ENCODE results near the gene PHB1. TPM values are rescaled to one million over a fixed set of nuclear protein-coding genes. Genes with fewer than 3 reads are reported as not detected.

Gene PHB1
- total RNA-seq, 1 donor from 2014 or later, result 128 TPM

DNA sequence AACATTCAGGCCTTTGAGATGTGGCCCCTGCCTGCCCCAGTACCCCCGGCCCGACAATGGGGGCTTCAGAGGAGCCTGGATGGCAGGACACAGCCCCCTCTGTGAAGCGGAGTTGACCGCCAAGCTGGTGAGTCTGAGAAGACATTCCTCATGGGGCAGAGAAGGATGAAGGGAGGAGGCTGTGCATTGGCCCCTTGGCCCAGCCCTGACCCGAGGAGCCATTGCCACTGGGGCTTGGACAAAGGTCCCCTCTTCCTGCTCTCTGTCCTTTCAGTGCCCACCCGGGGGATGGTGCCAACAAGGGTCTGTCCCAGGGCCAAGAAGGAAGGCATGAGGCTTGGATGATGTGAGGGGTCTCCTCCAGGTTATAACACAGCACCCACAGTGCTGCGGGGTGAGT is 30.9 kb upstream of the PHB1 start:
- no peaks in the 10 kb centered on the region for H3K9me3 Mint-ChIP-seq (ENCODE audit: unreplicated experiment)
- peaks cover 34% of the 10 kb centered on the region for H3K27me3 Mint-ChIP-seq (ENCODE audit: unreplicated experiment)
- no peaks in the 10 kb centered on the region for H3K36me3 Mint-ChIP-seq (ENCODE audit: unreplicated experiment)
- H3K4me3 Mint-ChIP-seq (ENCODE audit: unreplicated experiment), result no peak overlapping the region
- DNase-seq (ENCODE audit: extremely low spot score, unreplicated experiment), result no peak
- peaks cover 12% of the 10 kb centered on the region for H3K4me1 Mint-ChIP-seq (ENCODE audit: unreplicated experiment)
- TF ChIP-seq, protein P1, sequence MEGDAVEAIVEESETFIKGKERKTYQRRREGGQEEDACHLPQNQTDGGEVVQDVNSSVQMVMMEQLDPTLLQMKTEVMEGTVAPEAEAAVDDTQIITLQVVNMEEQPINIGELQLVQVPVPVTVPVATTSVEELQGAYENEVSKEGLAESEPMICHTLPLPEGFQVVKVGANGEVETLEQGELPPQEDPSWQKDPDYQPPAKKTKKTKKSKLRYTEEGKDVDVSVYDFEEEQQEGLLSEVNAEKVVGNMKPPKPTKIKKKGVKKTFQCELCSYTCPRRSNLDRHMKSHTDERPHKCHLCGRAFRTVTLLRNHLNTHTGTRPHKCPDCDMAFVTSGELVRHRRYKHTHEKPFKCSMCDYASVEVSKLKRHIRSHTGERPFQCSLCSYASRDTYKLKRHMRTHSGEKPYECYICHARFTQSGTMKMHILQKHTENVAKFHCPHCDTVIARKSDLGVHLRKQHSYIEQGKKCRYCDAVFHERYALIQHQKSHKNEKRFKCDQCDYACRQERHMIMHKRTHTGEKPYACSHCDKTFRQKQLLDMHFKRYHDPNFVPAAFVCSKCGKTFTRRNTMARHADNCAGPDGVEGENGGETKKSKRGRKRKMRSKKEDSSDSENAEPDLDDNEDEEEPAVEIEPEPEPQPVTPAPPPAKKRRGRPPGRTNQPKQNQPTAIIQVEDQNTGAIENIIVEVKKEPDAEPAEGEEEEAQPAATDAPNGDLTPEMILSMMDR (IDR thresholded peaks at IDR 0.05), result no peak
- H3K27ac Mint-ChIP-seq (ENCODE audit: unreplicated experiment), result no peak overlapping the region

DNA sequence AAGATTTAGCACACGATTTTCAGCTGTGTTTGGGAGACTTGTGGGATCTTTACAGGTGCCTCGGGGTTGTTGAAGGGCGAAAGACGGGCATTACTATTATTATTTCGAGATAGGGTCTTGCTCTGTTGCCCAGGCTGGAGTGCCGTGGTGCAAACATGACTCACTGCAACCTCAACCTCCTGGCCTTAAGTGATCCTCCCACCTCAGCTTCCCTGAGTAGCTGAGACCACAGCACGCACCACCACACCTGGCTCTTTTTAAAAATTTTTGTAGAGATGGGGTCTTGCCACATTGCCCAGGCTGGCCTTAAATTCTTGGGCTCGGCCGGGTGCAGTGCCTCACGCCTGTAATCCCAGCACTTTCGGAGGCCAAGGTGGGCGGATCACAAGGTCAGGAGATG is 29.7 kb upstream of the PHB1 start:
- no peak overlapping the region for H3K27ac Mint-ChIP-seq (ENCODE audit: unreplicated experiment)
- TF ChIP-seq, protein P1 (IDR thresholded peaks at IDR 0.05), result no peak
- H3K4me1 Mint-ChIP-seq (ENCODE audit: unreplicated experiment), result peaks cover 12% of the 10 kb centered on the region
- no peaks in the 10 kb centered on the region for H3K9me3 Mint-ChIP-seq (ENCODE audit: unreplicated experiment)
- peaks cover 45% of the 10 kb centered on the region for H3K27me3 Mint-ChIP-seq (ENCODE audit: unreplicated experiment)
- H3K36me3 Mint-ChIP-seq (ENCODE audit: unreplicated experiment), result no peaks in the 10 kb centered on the region
- H3K4me3 Mint-ChIP-seq (ENCODE audit: unreplicated experiment), result no peak overlapping the region
- DNase-seq (ENCODE audit: extremely low spot score, unreplicated experiment), result no peak

GRCh38 chr17:49443862-49444261 is 29.2 kb upstream of the PHB1 start:
- TF ChIP-seq, protein P1 (IDR thresholded peaks at IDR 0.05), result no peak
- H3K9me3 Mint-ChIP-seq (ENCODE audit: unreplicated experiment), result no peaks in the 10 kb centered on the region
- no peaks in the 10 kb centered on the region for H3K36me3 Mint-ChIP-seq (ENCODE audit: unreplicated experiment)
- H3K4me1 Mint-ChIP-seq (ENCODE audit: unreplicated experiment), result peaks cover 17% of the 10 kb centered on the region
- H3K27ac Mint-ChIP-seq (ENCODE audit: unreplicated experiment), result no peak overlapping the region
- no peak for DNase-seq (ENCODE audit: extremely low spot score, unreplicated experiment)
- H3K27me3 Mint-ChIP-seq (ENCODE audit: unreplicated experiment), result peaks cover 51% of the 10 kb centered on the region
- H3K4me3 Mint-ChIP-seq (ENCODE audit: unreplicated experiment), result no peak overlapping the region

DNA sequence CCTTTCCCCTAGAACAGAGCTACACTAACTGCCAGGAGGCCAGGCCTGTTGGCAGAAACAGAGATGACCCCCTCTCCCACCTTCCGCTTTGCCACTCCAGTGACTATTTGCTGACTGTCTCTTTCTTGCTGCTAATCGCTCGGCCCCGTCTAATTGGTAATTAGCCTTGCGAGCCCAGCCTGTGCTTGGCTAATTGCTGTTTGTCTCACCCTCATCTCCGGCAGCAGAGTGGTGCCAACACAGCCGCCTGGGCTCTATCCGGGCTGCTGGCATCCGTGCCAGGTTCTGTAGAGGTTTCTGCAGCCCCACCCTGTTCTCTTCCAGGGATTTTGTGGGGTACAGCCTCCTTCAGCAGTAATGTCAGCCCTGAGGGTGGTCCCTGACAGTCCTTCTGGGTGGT is 27.4 kb upstream of the PHB1 start:
- Mint-ChIP-seq H3K36me3 (ENCODE audit: unreplicated experiment) (no peaks in the 10 kb centered on the region), H3K4me3 (ENCODE audit: unreplicated experiment) (no peak overlapping the region), H3K27ac (ENCODE audit: unreplicated experiment) (no peak overlapping the region), H3K9me3 (ENCODE audit: unreplicated experiment) (no peaks in the 10 kb centered on the region), H3K27me3 (ENCODE audit: unreplicated experiment) (peaks cover 62% of the 10 kb centered on the region), H3K4me1 (ENCODE audit: unreplicated experiment) (peaks cover 16% of the 10 kb centered on the region)
- DNase-seq (ENCODE audit: extremely low spot score, unreplicated experiment), result no peak
- TF ChIP-seq, protein P1 (IDR thresholded peaks at IDR 0.05), result no peak

DNA sequence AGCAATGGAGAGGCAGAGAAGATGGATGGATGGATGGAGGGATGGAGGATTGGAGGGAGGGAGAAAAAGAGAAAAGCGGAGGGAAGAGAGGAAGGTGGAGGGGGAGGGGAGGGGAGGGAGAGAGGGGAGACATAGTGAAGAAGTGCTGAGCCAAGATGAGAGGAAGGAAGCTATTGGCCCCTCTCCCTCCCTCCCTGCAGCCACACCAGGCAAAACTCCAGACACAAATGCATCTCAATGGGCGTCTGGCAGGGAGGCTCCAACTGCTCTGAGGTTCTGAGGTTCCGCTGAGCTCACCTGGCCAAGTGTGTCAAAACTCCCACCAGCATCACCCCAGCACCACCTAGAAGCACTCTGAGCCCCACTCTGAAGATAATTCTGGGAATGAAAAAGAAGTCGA is 26.9 kb upstream of the PHB1 start:
- H3K4me1 Mint-ChIP-seq (ENCODE audit: unreplicated experiment), result peaks cover 16% of the 10 kb centered on the region
- no peak overlapping the region for H3K4me3 Mint-ChIP-seq (ENCODE audit: unreplicated experiment)
- H3K27ac Mint-ChIP-seq (ENCODE audit: unreplicated experiment), result no peak overlapping the region
- TF ChIP-seq, protein P1 (IDR thresholded peaks at IDR 0.05), result no peak
- H3K27me3 Mint-ChIP-seq (ENCODE audit: unreplicated experiment), result peaks cover 67% of the 10 kb centered on the region
- no peaks in the 10 kb centered on the region for H3K36me3 Mint-ChIP-seq (ENCODE audit: unreplicated experiment)
- DNase-seq (ENCODE audit: extremely low spot score, unreplicated experiment), result no peak
- no peaks in the 10 kb centered on the region for H3K9me3 Mint-ChIP-seq (ENCODE audit: unreplicated experiment)
